Fibroblast of skin of left quadriceps (primary cell): ENCODE measurements around the gene GLI3.

Experiments used
- DNase-seq, 2 experiments: peaks; one replicate each; pipeline ENCODE4 v3.0.0-alpha.2; 2013; ENCODE audit warnings: low read depth in 2 of 2

GLI3 gene

DNA sequence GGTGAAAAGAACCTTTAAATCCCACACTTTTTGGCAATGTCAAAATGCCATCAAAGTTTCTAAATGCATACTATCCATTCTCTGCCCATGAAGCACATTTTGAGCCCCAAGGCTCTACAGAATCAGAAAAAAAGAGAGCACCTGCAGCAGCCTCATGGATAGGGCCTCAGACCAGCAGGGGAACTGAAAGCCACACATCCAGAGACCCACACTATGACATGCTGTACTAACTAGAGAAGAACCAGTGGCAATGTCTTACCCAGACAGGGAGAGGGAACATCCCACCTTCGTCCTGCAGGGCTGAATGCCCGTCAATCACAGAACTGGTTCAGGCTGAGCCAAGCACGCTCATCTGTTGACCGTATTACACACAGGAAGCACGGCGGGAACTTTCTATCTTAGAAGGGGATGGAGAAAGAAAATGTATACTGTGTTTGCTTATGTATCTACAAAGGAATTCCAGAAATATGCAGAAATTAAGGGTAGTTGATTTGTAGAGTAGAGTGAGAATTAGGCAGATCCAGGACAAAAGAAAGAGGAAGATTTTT, 237.2 kb downstream of the GLI3 start:
- no peak for DNase-seq

DNA sequence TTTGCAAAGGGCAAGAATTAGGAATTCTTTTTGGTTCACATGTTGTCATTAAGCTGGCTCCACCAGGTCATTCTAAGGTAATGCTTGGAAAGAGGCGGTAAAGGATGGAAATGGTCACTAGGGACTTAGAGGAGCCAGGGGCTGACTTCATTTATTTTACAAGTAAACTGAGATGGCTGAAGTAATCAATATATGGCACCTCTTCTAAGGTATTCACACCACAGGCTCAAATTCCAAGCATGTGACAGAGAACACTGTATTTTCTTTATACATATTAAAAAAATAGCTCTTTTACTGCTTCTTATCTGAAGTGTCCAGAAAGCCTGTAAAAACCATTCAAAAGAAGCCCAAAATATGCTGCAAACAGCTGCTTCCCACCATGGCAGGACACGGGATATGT, 239.0 kb downstream of the GLI3 start:
- DNase-seq = no peak

DNA sequence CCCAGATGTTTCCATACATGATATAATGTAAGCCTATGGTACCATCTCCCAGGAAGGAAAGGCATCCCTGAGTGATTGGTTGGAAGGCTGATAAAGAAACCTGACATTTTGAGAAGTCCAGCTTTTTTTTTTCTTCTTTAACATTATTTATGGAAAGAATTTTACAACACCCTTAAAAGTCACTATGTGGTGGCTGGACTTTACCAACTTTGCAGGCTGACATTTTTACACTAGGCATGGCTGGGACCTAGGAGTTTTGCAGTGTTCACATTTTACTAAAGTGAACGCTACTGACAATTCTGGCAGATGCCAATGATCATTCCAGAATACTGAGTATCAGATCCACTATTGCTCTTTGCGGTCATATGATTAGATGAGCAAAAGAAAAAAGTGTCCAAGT, 239.9 kb downstream of the GLI3 start:
- DNase-seq = no peak

DNA sequence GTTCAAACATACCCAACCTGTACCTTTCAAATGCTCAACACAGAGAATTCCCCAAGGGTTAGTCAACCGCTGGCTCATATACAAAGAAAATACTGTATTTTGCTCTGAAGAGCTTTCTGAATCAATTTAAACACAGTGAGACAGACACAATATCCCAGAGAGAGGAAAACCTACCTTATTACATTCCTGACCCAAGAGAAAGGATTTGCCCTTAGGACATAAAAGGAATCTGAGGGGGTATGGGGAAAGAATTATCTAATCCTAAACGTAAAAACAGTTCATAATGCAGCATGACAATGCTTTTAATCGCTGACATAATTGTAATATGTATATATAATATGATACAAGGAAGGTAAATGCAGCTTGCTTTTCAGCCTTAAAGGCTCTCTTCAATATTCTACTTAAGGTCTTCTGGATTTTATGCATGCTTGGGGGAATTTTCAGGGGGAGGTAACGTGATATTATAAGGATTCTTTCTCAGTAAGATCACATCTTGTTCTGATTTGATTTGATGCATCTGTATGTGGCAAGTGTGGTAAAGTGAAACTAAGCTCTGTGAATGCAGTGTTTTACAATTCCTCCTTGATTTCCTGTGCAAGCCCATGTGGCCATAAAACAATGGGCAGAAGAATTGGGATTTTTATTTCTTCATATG, 240.5 kb downstream of the GLI3 start:
- peak; percentile 88 to 90 for DNase-seq

DNA sequence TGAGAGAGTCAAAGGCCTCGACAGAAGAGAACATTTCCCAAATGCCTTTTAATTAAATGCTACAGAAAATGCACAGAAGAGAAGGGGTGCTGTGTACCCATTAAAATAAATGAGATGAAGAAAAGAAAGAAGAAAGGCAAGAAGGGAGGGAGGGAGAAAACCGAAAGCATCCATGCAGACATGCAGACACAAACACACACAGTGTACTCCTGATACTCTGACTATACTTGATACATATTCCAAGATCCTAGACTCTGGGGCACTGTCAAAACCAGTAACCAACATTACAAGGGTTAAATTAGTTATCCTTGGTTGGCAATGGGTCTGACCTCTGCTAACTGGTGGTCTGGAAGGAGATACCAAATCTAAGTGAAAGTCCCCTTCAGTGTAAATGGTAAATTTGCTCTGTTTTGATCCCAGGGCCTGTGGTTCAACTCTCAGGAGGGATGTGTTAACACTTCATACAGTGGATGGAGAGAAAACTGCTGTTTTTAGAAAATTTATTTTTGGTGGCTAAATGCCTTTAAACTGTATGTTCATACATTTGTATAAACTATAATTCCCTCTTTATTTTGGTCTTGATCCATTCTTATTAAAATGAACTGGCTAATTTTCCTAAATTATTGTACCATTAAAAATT, 241.3 kb downstream of the GLI3 start:
- DNase-seq = no peak

DNA sequence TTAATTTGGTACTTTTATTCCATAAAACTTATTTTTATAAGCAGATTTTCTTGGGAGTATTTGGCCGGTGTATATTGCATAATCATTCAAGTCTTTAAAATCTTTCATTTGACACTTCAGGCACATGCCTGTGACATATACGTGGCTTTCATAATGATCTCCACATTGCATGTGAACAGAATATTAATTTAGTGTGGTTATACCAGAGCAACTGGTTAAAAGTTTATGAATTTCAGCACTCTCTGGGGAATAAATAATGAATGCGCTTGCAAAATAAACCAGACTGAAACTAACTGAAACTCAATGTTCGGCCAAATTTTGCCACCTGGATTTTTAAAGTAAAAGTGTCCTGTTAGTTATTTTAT, 242.3 kb downstream of the GLI3 start:
- DNase-seq = peak; percentile 94

DNA sequence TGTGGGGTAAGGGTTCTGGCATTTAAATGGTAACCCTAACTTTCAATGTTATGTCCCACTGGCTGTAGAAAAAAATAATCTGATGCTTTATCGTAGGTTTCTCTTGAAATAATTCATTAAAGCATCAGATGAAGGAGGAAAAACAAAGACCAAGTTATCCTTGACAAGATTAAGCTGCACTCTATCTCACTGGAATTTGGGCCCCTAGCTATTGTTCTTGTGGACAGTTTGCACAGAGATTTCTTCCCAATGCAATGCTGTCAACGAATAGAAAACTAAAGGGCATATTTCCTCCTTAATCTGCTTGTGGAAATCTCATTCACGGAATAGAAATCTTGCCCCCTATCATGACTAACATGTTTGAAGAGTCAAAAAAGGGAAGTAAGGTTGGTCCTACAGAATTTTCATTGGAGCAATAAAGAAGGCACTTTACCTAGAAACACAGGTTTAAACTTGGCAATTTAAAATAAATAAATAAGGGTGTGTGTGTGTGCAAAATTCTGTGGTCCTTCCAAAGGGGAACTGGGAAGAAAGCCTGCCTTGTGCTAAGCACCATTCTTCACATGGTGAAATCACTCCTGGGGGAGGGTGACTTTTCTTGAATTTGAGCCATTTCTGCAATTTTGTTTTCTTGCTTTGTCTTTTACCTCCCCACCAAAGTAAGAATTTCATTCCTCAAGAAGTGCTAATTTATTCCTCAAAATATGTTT, 242.8 kb downstream of the GLI3 start:
- DNase-seq = no peak

DNA sequence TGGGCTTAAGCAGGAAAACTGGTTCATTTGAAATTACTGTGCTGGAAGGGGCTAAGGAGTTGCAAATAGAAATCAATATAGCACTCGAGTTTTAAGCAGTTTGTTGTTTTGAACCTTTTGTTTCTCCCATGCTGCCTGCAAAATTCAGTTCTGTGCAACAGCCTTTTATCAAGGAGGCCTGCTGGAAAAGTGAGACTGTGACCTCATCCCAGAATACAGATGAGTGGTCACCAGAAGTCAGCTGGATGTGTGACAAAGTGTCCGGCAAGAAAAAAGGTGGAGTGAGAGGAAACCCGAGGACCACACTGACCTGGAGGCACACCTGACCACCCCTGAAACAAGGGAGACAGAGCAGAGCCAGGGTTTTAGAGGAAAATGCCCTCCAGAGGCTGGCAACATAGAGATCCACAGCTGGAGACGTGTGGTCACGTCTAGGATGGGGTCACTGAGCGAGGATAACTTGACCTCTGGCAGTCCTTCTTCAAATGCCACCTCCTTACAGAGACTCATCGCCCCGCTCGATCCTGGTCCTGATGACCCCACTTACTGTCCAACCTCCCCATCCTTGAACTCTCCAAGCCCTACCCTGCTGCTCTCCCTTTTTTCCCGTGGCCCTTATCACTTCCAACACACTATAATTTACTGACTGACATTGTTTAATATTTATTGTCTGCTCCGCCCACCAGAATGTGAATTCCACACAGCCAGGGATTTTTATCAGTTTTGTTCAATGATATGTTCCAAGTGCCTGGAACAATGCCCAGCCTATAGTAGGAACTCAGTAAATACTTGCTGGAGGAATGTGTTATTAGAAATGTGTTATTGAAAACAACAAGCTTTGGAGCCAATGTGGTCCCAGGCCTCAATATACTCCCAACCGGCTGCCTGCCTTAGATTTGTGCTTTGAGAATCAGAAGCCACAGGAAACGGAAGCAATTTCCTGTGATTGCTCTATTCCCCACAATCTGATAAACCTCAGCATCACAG, 243.8 kb downstream of the GLI3 start:
- peak; percentile 89 to 90 for DNase-seq

DNA sequence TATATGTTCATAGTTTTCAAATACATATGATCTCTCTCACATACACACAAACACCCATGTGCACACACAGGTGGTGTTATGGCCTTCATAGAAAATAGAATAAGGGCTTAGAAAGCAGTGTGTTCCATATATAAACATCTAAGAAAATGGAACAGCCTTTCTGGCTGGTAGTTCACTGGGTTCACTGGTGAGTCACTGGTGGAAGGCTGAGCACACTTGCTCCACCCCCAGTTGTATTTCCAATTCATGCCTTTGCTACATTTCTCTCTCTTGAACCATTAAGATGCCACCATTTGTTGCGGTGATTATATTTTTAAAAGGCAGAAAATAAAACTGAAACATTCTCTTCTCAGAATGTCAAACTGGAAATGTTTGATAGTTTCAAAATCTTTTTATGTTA, 252.1 kb downstream of the GLI3 start:
- DNase-seq = no peak

DNA sequence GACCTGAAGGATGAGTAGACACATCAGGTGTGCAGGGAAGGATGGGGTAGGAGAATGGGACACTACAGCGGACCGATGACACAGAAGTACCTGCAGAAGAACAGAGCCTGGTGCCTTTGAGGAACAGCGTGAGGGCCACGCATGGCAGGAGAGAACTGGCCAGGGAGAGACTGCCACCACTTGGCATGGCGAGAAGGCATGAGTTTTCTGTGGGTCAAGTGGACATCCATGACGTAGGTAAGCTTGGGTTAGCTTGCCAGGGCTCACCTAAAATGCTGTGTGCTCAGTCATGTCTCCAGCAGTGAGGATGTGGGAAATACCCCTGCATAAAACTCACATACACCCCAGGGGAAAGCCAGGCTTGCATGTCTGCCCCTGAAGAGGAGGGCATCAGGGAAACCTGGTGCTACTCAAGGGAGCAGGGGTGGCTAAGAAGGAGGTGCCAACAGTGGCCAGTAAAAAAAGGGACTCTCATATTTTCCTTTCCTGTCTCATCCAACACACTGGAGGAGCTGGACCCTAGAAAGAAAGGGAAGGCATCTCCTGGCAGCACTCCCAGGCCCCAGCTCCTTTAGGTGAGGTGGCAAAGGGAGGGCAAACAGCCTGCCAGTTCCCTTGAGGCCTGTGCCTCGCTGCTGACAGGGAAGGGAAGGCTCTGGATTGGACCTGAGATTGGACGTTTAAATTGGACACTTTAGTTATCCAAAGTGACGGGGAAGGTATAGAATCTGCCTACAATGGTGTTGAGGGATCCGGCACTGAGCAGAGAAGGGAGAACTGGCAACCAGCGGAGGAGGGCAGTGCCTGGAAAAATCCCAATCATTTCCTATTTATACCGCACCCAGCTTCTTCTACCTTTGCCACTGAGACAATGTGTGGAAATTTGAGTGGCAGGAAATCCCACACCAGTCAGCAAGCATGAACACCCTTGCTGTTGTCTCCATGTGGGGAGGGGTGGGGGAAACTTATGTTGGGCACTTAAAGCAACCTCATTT, 255.7 kb downstream of the GLI3 start:
- no peak for DNase-seq

DNA sequence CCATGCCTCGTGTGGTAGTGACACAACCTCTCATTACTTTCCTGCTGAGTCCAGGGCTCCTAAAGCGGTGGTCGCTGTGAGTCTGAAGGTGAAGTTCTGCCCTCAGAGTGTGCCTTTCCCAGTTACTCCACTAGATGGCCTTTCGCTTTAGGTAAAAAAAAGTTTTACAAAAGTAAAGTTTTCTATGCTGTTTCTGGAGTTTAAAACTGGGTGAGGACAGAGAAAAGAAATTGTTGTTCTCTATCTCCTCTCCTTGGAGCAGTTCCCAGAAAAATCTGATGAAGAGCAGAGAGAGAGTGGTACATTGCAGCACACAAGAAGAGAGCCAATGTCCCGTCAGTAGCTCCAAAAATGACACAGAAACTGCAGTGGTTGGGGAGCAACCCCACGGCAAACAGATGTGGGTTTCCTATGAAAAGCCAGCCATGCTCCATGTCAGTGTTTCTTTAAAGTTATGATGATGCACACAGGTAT, 257.1 kb downstream of the GLI3 start:
- DNase-seq = peak; percentile 68 to 70

DNA sequence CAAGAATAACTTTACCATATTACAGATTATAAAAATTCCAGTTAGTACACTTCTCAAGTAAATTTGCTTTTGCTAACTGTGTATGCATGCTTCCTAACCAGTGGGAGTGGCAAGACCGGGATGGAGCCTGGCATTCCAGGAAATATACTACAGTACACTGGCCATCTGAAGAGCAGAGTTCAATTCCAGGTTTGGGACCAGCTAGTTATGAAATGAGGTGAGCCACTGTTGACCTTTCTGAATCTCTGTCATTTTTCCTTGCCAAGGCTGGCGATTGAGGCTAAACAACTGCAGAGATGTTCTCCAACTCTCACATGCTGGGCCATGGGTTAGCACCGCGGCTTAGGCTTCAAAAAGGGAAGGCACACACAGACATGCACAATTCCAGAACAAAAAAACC, 258.2 kb downstream of the GLI3 start:
- no peak for DNase-seq

DNA sequence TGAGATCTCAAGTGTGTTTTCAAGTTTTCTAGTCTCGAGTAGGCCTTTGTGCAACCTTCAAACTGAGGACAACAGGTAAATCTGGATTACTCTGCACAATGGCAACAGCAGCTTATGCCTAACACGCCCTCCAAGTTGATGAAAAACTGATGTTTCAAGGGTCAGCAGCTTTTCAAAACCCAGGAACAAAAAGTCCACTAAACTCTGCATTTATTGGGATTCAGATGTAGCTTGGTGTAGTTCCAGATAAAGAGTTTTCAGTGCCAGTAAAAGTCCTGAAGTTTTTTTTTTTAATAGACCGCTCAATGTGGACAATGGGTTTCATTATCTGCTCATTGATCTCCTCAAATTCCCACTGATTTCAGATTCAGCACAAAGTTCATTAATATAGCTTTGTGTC, 259.3 kb downstream of the GLI3 start:
- no peak for DNase-seq

DNA sequence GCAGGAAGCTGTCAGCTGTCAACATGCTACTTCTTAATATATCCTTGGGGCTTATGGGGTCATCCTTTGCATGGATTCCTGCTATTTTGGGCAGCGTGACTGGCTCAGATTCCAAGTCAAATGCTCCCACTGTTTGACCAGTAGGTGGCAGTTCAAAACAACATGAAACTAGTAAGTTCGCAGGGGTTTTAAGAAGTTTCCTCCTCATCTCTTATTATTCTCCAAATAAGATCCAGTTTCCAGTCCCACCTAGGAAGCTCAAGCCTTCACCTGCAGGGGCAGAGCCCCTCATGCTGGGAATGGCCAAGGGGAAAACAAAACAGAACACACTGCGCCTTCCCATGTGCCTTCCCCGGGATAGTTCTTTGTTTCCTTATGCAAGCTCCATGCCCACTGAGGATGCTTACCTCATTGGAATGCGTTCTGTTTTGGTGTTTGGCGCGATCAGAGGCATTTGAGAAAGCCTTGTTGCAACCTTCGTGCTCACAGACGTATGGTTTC, 259.8 kb downstream of the GLI3 start:
- DNase-seq = peak; percentile 52

DNA sequence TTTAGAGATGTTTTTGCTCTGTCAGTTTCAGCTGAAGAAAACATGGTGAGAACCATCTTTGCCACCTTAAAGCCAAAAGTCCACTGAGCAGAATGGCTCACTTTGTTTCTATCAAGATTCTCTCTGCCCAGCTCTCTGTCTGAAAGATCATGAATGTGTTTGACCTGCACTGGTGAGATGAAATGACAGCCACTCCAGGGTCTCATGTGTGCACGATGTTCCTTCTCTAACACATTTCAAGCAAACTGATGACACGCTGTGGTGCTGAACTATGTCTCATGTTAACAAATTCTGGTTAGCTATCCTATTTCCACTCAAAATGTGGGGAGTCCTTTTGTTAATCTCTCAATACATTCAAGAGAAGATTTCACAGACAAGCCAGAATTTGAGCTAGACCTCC, 260.6 kb downstream of the GLI3 start:
- no peak for DNase-seq

DNA sequence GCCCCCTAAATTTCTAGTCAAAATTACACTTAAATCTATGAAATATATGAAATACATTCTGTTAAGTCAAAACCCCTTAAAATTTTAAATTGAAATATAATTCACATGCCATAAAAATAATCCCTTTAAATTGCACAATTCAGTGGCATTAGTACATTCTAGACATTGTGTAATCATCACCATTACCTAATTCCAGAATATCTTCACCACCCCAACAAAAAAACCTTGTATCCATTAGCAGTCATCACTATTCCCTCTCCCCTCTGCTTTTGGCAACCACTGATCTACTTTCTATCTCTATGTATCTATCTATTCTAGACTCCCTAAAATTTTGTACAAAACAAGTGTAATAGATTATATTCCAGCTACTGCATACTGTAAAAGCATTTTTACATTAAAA, 261.2 kb downstream of the GLI3 start:
- no peak for DNase-seq

DNA sequence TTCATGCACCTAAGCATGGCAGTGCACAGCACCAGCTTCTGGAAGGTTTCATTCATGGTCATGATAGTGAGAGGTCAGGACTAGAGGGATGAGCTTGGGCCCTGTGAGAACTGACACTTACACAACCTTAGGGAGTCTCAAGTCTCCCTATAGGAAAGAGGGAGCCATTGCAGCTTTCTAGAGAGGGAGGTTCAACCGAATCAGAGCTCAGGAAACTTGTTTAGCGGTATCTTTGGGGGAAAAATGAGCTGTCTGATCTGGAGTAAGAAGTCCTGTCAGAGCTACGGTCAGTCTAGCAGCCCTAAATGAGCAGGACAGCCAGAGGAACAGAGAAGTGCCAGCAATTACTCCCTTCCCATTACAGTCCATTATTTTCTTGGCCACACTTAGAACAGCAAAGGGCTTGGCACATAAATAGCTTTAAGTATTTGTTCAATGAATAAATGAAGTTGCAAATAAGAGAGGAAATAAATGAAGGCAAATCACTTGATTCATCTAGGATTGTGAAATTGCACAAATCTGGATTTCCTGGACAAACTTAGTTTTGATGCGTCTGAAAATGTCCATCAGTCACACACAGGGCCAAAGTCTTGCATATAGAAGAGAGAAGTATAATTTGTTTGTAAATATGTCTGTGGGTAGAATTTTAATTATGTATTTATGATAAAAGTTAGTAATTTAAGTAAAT, 262.0 kb downstream of the GLI3 start:
- no peak for DNase-seq

DNA sequence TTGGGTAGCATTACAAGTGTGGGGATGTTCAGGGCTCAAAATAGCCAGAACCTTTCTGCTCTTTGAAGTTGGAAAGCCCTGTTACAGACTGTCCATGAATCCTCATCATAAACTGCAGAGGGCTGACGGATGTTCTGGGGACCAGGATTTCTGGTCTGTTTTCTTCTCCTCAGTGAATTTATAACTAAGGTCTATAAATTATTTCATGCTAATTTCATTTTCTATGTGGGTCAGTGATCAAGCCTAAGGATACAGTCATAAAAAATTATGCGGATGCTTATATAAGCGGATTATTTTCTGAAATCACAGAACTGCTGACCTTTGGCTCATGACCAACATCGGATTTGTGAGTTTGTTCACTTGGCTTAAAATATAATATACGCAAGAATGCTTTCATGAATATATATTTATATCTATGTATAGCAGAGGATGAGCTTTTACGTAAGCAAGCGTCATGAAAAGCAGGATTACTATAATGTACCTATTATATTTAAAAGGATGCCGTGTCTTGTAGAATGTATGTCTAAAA, 263.7 kb downstream of the GLI3 start:
- DNase-seq = no peak

DNA sequence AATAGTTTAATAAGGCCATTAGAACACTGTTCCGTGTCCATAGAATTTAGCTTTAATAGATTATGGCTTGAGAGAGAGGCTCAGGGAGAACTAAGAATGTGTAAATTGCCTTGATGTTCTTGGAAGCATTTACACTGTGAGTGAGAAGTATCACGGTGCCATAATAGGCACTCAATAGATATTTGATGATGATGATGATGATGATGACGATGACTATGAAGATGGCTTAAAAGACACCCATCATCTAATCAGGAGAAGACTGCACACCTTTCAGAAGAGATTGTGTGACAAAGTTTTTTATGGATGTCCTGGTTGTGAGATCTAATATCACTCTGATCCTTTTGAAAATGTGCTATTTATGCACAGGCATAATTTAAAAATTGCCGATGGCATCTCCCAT, 264.2 kb downstream of the GLI3 start:
- no peak for DNase-seq
